SH-SY5Y (cell line): ENCODE data around the gene ARID3B.

Experiments
- GATA2 ChIP-seq: IDR thresholded peaks from 2 replicates; pipeline ENCODE4 v1.6.1; 2011; ENCODE audit warnings: mild to moderate bottlenecking, low read depth, low read length
- GATA3 ChIP-seq: IDR thresholded peaks from 2 replicates; pipeline ENCODE4 v1.6.1; 2011; ENCODE audit warnings: low read depth, mild to moderate bottlenecking, low read length, moderate library complexity

- TF ChIP-seq GATA3 (no peak), GATA2 (no peak)
Measured at GRCh38 chr15:74621936-74622335, 80.9 kb downstream of the ARID3B start.
